ENCODE measurements around the gene CCDC142. TPM values are rescaled to one million over a fixed set of nuclear protein-coding genes. Genes with fewer than 3 reads are reported as not detected.

Gene CCDC142
- total and polyA plus RNA-seq, 9 of the 15 experiments (the other 6 are each of a cell fraction or from before 2014, with no cell fraction given) = 0.55 to 11.7 (median 7.2) TPM

DNA sequence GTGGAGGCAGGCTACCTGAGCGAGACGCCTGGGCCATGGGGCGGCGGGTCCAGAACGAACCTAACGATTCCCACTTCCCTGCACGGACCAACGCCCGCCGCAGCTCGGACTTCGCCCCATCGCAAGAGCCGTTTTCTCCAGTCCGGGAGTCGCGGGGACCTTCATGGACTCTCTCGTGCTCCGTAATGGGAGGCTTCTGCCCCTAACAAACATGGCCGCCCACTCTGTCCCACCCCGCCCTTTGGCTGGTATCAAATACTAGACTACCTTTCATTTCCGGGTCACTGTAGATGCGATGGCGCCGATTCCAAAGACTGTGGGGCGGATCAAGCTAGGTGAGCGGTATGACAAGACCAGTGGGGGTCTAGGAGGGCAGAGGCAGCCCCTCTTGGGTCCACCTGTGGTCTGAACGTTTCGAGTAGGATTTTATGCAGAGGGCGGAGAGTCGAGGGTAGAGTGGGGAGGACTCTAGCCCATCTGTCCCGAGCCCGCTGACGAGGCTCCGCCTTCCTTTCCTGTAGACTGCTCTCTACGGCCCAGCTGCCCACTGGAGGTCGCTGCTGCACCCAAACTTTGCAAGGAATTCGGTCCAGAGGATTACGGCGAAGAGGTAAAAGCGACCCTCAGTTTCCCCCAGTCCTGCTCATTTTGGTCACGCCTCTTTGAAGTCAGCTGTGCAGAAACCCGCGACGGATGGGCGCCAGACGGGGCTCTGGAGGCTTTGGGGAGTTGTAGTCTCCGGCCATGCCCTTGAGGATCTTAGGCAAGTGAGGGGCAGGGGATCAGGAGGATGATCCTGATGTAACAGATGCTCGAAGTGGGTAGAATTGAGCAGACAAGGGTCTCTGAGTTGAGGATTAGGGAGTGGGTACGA is at the start of gene CCDC142, which contains the start of gene TTC31 (continued):
- TF ChIP-seq ZNF780A (CRISPR knock-in tag; IDR thresholded peaks at IDR 0.05) = no peak
- peak; percentile 12; the same call in 1 of the 2 replicates for TF ChIP-seq POLR2H (tag; IDR thresholded peaks at IDR 0.05; ENCODE audit: low read depth)
- TF ChIP-seq KLF13 (tag; IDR thresholded peaks at IDR 0.05; ENCODE audit: borderline replicate concordance, low read depth) = no peak
- TF ChIP-seq PPARD (CRISPR knock-in tag; IDR thresholded peaks at IDR 0.05) = no peak
- TF ChIP-seq JUND (IDR thresholded peaks at IDR 0.05; ENCODE audit: borderline replicate concordance, low read depth, low read length) = peak; percentile 59; the same call in 1 of the 2 replicates
- TF ChIP-seq JUND (tag; IDR thresholded peaks at IDR 0.05; ENCODE audit: borderline replicate concordance, low read depth, low read length) = peak; percentile 14; the same call in 2 of the 3 replicates
- TF ChIP-seq, protein P1, sequence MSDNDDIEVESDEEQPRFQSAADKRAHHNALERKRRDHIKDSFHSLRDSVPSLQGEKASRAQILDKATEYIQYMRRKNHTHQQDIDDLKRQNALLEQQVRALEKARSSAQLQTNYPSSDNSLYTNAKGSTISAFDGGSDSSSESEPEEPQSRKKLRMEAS (CRISPR knock-in tag; IDR thresholded peaks at IDR 0.05) = no peak; the same call in 1 of the 2 replicates
- 0 out of 2 replicates have a peak, but pooled peaks have one; percentile 59 for TF ChIP-seq CXXC5 (CRISPR knock-in tag; IDR thresholded peaks at IDR 0.05)
- no peak for TF ChIP-seq SLC30A9 (CRISPR knock-in tag; IDR thresholded peaks at IDR 0.05)
- TF ChIP-seq, protein P2, sequence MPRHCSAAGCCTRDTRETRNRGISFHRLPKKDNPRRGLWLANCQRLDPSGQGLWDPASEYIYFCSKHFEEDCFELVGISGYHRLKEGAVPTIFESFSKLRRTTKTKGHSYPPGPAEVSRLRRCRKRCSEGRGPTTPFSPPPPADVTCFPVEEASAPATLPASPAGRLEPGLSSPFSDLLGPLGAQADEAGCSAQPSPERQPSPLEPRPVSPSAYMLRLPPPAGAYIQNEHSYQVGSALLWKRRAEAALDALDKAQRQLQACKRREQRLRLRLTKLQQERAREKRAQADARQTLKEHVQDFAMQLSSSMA (CRISPR knock-in tag; IDR thresholded peaks at IDR 0.05) = peak; percentile 13; the same call in 1 of the 2 replicates
- TF ChIP-seq SMARCC2 (IDR thresholded peaks at IDR 0.05; ENCODE audit: low read depth) = no peak
- TF ChIP-seq KDM5B (IDR thresholded peaks at IDR 0.05; ENCODE audit: insufficient replicate concordance, low read depth, low read length) = peak; percentile 57
- TF ChIP-seq PHF21A (IDR thresholded peaks at IDR 0.05; ENCODE audit: borderline replicate concordance, low read depth) = no peak
- TF ChIP-seq HDAC2 (IDR thresholded peaks at IDR 0.05) = peak; percentile 80
- TF ChIP-seq SP2 (IDR thresholded peaks at IDR 0.05; ENCODE audit: extremely low read depth, low read depth, low read length, poor library complexity, severe bottlenecking) = no peak
- peak; percentile 90; the same call in 1 of the 2 replicates for TF ChIP-seq SREBF2 (CRISPR knock-in tag; IDR thresholded peaks at IDR 0.05)
- TF ChIP-seq MXI1 (IDR thresholded peaks at IDR 0.05; ENCODE audit: low read depth, low read length) = no peak
- TF ChIP-seq PHF20 (IDR thresholded peaks at IDR 0.05; ENCODE audit: partially characterized antibody) = peak; percentile 68
- TF ChIP-seq ZNF764 (CRISPR knock-in tag; IDR thresholded peaks at IDR 0.05; ENCODE audit: low read depth) = no peak
- TF ChIP-seq KAT7 (CRISPR knock-in tag; IDR thresholded peaks at IDR 0.05; ENCODE audit: borderline replicate concordance) = peak; percentile 41
- no peak for TF ChIP-seq SREBF1 (IDR thresholded peaks at IDR 0.05; ENCODE audit: borderline replicate concordance, low read depth, low read length)
- TF ChIP-seq ZNF311 (CRISPR knock-in tag; IDR thresholded peaks at IDR 0.05) = no peak
- TF ChIP-seq, protein P3, sequence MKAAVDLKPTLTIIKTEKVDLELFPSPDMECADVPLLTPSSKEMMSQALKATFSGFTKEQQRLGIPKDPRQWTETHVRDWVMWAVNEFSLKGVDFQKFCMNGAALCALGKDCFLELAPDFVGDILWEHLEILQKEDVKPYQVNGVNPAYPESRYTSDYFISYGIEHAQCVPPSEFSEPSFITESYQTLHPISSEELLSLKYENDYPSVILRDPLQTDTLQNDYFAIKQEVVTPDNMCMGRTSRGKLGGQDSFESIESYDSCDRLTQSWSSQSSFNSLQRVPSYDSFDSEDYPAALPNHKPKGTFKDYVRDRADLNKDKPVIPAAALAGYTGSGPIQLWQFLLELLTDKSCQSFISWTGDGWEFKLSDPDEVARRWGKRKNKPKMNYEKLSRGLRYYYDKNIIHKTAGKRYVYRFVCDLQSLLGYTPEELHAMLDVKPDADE (conservative IDR thresholded peaks at IDR 0.05; ENCODE audit: control insufficient read depth, low read depth, low read length) = peak; percentile 63
- 0 out of 2 replicates have a peak, but pooled peaks have one; percentile 11 for TF ChIP-seq NR1H2 (CRISPR knock-in tag; IDR thresholded peaks at IDR 0.05)
- no peak for TF ChIP-seq ETV1 (tag; conservative IDR thresholded peaks at IDR 0.05; ENCODE audit: low read depth)

Measured in K562 (cell line).